GM12892 (cell line): ENCODE measurements around the gene TEPSIN.

Source experiments
- DNase-seq: peaks from one replicate; pipeline ENCODE4 v3.0.0; 2011; ENCODE audit not compliant: insufficient read length
- FAIRE-seq: peaks from 2 replicates; lab custom pipeline; 2011; peaks lifted over from hg19 to GRCh38; lab: Jason Lieb, UNC
- POLR2A ChIP-seq: IDR thresholded peaks from 2 replicates; pipeline ENCODE4 v1.6.1; 2011; ENCODE audit warnings: low read depth, low read length, control low read depth
- POLR2AphosphoS5 ChIP-seq: IDR thresholded peaks from 2 replicates; pipeline ENCODE4 v1.6.1; 2011; ENCODE audit warnings: low read depth, low read length, control low read depth
- TAF1 ChIP-seq: IDR thresholded peaks from 2 replicates; pipeline ENCODE4 v1.6.1; 2011; ENCODE audit warnings: low read depth, mild to moderate bottlenecking, control low read depth, low read length, borderline replicate concordance

TEPSIN gene

DNA sequence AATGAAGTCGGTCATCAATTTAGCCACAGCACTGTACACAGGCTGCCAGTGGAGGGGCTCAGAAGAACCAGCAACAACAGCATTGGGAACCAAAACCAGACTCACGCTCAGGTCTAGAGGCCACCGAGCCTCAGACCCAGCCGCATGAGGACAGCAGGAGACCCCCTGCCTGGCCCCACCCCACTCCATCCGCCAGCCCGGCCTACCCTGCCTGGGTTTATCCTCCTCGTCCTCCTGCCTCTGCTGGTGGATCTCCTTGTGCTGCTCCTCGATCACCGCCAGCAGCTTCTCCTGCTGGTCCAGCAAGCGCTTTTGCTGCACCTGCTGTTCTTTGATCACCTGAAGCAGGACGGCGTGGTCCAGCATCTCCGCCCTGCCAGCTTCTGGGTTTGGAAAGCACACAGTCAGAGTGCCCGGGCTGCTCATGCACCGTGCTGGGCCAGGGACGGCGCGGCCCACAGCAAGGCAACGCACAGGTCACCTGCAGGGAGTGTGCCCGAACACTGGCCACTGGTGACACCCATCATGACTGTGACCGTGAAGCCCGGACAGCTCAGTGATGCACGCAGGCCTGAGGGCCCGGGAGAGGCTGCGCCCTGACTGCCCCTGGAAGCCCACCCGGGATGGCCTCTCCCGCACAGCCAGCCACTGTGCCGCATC is 8.0 kb upstream of the TEPSIN start:
- DNase-seq (no peak), FAIRE-seq (no peak)
- TF ChIP-seq TAF1 (no peak), POLR2A (no peak)

DNA sequence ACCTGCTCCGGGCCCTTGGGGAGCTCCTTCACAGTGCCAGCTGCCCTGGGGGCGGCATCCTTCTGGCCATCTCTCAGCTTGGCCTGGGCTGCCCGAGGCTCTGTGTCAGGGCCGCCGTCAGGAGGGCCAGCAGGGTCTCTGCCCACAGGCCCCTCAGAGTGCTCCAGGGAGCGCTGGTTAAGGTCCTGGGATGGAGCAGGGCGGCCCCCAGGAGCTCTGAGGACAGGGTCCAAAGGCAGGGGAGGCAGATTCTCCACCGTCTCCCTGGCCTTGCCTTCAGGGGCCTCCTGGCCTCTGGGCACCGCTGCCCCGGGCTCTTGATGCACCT is 7.5 kb upstream of the TEPSIN start:
- DNase-seq: no peak
- no peak for FAIRE-seq
- TF ChIP-seq POLR2A (no peak), POLR2AphosphoS5 (no peak), TAF1 (no peak)

DNA sequence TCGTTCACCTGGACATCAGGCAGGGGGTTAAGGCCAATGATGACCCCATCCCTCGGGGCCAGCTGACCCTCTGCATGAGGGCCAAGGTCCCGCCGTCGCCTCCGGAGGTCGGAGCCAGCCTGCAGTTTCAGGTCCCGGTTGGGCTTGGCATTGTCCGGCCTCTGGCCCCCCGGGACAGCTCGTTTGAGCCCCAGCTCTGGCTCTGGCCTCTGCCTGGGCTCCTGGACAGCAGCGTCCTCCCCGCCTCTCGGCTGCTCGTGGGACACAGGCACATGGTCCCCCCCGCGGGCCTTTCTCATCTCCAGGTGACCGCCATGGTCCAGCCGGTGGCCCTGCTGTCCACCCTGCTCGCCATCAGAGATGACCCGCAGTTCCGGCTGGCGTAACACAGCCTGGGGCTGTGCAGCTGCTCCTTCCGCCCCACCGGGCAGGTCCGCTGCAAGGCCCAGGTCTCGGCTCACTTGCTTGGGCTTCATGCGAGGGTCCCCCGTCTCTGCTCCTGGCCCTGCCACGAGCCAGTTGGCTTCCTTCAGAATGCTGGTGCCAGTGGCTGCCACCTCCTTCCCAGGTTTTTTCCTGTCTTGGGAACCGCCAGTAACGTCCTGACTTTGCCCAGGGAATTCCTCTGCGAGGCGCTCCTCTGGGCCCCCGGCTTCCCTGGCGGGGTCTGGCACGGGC is 6.9 kb upstream of the TEPSIN start:
- FAIRE-seq (no peak), DNase-seq (no peak)
- no peak for TF ChIP-seq TAF1
- TF ChIP-seq POLR2A: no peak; the same call in 1 of the 2 replicates
- TF ChIP-seq POLR2AphosphoS5: no peak

DNA sequence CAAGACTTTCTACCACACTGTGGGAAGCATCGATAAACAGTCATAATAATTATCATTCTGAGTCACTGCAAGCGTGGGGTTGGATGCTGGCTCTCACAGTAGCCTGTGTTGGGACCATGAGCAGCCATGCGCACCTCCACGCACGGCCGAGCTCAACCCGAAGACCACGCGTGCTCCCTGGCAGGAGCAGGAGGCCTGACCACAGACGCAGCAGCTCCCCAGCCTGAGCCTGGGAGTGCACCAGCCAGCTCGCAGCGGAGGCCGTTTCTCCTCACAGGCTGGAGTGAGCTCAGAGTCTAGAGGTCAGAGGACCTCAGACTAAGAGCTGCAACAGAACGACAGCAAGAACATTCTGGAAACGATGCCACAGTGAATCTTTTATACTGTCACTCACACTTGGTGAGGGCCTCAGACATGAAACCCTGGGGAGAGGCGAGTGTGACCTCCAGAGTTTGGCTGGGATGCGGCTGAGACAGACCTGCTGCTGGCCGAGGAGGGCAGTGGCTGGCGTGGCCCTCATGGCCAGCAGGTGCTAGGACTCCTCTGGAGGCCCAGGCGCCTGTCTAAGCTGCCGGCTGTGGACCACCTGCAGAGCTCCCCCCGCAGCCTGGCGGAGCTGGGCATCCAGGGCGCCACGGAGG is 6.3 kb upstream of the TEPSIN start:
- FAIRE-seq: peak; percentile 87
- peak; percentile 65 for DNase-seq
- no peak for TF ChIP-seq TAF1
- peak; percentile 40 for TF ChIP-seq POLR2A
- TF ChIP-seq POLR2AphosphoS5: peak; percentile 36; the same call in 1 of the 2 replicates

DNA sequence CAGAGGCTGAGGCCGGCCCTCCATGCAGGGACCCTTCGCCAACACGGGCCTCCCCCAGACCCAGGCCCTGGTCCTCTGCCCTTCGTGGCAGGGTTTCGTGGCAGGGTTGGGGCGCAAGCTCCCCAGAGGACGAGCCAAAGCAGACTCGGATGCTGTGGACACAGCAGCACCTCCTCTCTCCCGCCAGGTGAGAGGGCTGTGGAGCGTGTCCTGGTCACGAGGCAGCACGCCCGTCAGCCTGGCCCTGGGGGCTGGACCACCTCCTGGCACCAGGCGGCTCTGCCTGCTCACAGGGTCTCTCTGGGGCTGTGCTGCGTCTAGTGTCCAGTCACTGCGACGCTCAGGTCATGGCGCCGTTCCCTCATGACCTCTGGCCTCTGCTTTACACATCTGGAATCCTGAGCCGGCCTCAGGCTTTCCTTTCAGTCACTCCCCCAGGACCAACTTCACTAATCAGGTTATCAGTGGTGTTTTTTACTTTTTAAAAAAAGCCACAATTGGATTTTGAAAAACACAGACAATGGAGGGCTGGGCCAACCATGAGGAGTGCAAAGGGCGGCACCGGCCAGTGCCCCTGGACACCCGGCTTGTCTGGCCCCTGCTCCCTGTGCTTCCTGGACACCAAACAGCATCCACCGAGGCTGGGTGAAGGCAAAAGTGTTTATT is 5.6 kb upstream of the TEPSIN start:
- no peak for DNase-seq

DNA sequence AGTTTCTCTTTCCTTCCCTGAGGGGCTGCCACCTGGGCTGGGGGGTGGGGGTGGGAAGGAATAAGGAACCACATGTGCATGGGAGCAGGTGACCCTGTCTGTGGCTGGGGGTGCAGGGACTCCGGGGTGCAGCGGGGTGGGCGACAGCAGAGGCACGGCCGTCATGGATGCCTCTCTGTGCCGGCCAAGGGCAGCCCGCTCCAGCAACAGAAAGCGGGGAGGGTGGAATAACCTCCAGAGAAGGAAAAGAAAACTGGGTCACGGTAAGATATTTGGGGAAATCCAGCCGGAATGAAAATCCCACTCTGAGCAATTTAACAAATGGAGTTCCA is 4.4 kb upstream of the TEPSIN start:
- FAIRE-seq (no peak), DNase-seq (no peak)
- TF ChIP-seq POLR2A: no peak
- no peak for TF ChIP-seq POLR2AphosphoS5
- no peak for TF ChIP-seq TAF1

More for the DNA sequence above, 5.6 kb upstream of the TEPSIN start:
- no peak for FAIRE-seq
- TF ChIP-seq POLR2A (peak; percentile 42; the same call in 1 of the 2 replicates), TAF1 (no peak), POLR2AphosphoS5 (0 out of 2 replicates have a peak, but pooled peaks have one; percentile 62)

DNA sequence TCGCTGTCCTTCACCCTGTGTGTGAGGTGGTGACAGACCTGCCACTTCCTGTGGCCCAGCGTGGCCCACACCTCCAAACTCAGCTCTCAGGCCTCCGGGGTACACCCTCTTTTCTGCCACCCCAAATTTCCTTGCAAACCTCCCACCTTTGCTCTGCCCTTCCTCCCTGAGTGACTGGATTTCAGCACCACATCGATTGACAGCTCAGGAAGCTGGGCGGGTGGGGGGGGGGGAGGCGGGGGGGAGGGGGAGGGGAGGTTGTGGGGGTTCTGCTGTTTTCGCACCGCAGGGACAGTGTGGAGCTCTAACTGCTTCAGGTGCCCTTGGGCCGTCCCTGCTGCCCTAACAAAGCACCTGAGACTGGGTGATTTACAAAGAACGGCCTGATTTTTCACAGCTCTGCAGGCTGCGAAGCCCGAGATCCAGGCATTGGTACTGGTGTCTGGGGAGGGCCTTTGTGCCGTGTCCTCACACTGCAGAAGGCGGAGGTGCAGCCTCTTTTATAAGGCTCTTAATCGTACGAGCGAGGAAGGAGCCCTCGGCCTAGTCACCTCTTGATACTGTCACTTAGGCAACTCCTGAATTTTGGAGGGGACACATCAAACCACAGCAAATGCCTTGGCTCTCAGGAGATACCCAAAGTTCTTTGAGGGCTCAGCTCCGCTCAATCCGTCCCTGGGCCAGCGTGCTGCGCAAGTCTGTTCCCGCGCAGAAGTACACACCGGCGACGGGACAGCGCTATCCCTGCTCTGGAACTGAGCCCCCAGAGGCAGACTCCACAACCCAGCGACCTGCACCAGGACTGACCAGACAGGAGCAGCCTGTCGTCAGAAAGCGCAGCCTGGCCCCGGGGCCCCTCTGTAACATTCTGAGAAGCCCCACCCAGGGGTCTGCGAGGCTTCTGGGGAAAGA is 3.8 kb upstream of the TEPSIN start:
- DNase-seq: no peak
- TF ChIP-seq TAF1: no peak
- no peak for TF ChIP-seq POLR2A
- no peak for TF ChIP-seq POLR2AphosphoS5
- FAIRE-seq: no peak

DNA sequence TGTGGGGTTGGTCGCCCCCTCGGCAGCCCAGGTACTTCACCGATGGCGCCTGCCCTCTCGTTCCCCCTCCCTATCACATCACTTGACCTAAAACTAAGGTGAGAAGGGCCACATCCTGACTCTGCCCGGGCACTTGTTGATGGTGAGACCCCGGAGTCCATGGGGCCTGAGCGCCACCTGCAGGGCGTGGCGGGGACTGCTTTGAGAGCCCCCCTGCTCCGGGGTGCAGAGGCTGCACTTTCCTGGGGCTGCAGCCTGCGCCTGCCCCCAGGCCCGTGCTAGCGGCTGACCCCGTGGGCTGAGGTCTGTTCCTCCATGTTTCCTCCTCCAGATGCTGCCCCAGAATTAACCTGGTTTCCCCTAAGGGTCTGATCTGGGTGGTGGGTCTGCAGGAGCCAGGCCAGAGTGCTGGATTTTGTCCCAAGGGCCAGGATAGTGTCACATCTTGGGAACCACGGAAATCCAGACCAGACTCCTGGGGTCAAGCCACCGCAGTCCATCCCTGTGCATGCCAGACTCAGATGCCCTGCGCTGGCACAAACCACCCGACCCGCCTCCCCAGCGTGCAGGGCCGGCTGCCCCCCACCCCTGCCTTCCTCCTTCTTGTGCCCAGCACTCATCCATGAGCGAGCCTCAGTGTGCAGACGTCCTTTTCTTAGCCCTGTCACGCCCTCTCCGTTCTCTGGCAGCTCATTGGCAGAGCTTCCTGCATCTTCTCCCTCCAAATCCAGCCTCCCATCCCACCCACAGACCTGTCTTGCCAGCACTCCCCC is 3.0 kb upstream of the TEPSIN start:
- FAIRE-seq: peak; percentile 74
- peak; percentile 68 for TF ChIP-seq POLR2AphosphoS5
- no peak for TF ChIP-seq TAF1
- DNase-seq: peak; percentile 73

DNA sequence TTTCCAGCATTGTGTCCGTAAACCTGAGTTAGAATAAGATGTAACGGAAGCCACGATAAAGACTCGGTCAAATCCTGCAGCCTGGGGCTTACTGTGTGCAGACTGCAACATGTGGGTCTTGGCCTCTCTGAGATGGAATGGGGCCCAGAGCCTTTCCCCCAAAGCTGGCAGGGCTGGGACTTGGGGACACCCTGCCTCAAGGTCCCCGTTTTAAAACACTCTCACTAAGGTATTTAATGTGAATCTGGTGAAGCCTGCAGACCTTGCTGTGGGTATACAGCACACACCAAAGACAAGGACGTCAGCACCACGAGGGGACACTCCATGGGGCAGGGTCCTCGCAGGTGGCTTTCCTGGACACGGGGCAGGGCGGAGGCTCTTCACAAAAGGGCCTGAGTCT is 2.3 kb upstream of the TEPSIN start:
- DNase-seq (no peak), FAIRE-seq (no peak)
- no peak for TF ChIP-seq POLR2AphosphoS5
- TF ChIP-seq POLR2A: no peak

DNA sequence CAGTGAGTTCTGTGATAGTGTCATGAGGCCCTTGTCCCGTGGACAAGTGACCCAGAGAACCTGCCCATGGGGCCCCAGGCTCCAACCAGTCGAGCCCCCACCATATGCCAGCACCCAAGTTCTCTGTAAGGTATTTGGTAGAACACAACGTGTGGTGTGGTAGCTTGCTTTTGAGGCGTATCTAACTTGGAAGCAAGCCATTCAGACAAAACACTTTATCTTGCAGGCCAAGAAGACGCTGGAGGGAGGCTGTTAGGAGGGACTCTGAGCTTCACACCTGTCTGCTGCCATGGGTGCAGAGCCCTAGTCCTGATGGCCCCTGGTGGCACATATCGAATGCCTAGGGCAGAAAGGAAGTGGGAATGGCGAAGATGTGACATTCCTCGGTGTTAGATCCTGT is 1.9 kb upstream of the TEPSIN start:
- no peak for DNase-seq
- no peak for FAIRE-seq
- TF ChIP-seq POLR2AphosphoS5 (no peak), POLR2A (no peak), TAF1 (no peak)
